Activated T-cell treated with anti-CD3 and anti-CD28 coated beads, Interleukin-2, amount 50 U/mL, for 72 hours (primary cell): ENCODE measurements around the gene TLK2. TPM values are rescaled to one million over a fixed set of nuclear protein-coding genes. Genes with fewer than 3 reads are reported as not detected.
"Not testable (repeated sequence)": the region's sequence is repeated elsewhere in the genome, so short reads cannot be mapped to it uniquely, and the experiment has no call there.

Experiments used
- ATAC-seq, 2 donors: fragments of 150-1000 bp; cut with Tn5 transposase; replicated peaks in 1 of 2; 2 replicates each; pipeline ENCODE4 v1.10.0; 2021; ENCODE audit warnings: moderate library complexity in 2 of 2, mild to moderate bottlenecking in 1 of 2
- DNase-seq, 2 donors: peaks; one replicate each; pipeline ENCODE4 v3.0.0; 2021 to 2022; ENCODE audit warnings: mixed read lengths in 1 of 2
- H3K27ac Mint-ChIP-seq: one replicate; pipeline ENCODE4 v1.8.0; 2022; ENCODE audit warnings: mild to moderate bottlenecking, moderate library complexity, mixed read lengths
- H3K27me3 Mint-ChIP-seq: one replicate; pipeline ENCODE4 v1.8.0; 2022; ENCODE audit warnings: low read depth, mixed read lengths
- H3K36me3 Mint-ChIP-seq, 2 donors: one replicate each; pipeline ENCODE4 v1.8.0; 2022; ENCODE audit warnings: mixed read lengths in 2 of 2, mild to moderate bottlenecking in 1 of 2; ENCODE audit not compliant: insufficient read depth in 2 of 2
- H3K4me1 Mint-ChIP-seq: one replicate; pipeline ENCODE4 v1.8.0; 2022; ENCODE audit warnings: low read depth, mixed read lengths
- H3K4me3 Mint-ChIP-seq, 2 donors: one replicate each; pipeline ENCODE4 v1.8.0; 2022; ENCODE audit warnings: mild to moderate bottlenecking in 2 of 2, mixed read lengths in 2 of 2, moderate library complexity in 2 of 2
- H3K9me3 Mint-ChIP-seq, 2 donors: one replicate each; pipeline ENCODE4 v1.8.0; 2022; ENCODE audit warnings: mixed read lengths in 2 of 2
- total RNA-seq, 2 donors: library from RNA; stranded (reverse); gene quantifications; one replicate each; pipeline ENCODE4 v1.2.3, GENCODE V29; 2022

The TLK2 gene
- total RNA-seq, 2 donors from 2014 or later: 46.6 to 47.6 TPM

DNA sequence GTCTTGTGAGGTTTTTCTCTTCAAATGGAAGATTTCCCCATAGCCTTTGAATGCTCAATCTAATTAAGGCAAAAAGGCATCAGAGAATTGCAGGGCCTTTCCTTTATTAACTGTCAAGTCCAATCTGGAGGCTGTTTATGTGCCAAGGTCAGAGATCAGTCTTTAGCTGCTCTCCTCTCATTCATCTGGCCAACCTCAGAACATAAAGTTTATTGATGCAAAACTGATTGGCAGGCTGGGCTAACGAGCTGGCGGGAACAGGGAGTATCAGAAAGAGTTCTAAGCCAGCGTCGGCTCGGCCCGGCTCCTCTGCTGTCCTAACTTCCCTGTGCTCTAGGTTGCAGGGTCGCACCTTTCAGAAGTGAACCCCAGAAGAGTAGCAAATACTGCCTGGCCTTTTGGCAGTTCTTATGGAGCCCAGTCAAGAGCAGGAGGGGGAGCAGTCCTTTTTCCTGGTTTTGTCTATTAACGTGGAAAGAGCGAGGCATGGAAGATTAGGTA is 7.2 kb upstream of the TLK2 start:
- not testable (repeated sequence) for H3K27ac Mint-ChIP-seq, H3K36me3 Mint-ChIP-seq, H3K9me3 Mint-ChIP-seq, H3K4me1 Mint-ChIP-seq, ATAC-seq, DNase-seq, H3K4me3 Mint-ChIP-seq, H3K27me3 Mint-ChIP-seq

DNA sequence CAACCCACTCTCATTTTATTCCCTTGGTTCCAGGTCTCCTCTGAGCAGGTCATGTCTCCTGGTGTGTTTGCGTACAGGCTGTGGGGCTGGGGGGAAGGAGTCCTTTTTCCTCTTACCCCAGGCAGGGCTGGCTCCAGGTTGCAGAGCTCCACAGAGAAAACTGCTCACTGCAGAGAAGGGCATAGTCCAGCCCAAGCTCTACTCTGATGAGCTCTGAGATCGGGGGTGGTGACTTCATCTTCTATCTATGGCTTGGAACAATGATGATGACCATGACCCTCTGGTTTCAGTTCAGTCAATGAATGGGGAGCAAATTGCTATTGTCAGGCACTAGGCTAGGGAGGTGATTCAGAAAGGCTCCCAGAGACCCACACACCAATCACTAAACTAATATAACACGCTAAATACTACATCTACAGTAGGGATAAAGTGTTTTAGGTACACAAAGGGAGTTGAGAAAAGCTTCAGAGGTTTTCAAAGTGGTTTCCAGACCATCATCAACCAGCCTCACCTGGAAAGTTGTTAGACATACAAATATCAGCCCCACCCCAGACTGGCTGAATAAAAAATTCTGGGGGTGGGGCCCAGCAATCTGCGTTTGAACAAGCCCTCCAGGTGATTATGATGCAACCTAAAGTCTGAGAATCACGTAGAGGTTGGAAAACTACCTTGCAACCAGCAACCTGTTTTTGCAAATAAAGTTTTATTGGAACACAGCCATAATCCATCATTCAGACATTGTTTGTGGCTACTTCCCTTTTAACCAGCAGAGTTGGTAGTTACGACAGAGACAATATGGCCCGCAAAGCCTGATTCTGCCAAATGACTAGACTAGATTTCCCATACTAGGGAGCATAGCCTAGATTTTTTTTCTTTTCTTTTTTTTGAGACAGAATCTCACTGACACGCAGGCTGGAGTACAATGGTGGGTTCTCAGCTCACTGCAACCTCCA is 5.3 kb upstream of the TLK2 start:
- not testable (repeated sequence) for H3K9me3 Mint-ChIP-seq, H3K4me3 Mint-ChIP-seq, H3K36me3 Mint-ChIP-seq, H3K27ac Mint-ChIP-seq, H3K27me3 Mint-ChIP-seq, DNase-seq, ATAC-seq
- H3K4me1 Mint-ChIP-seq: peaks cover 12% of the 10 kb centered on the region

GRCh38 chr17:62477111-62477510 is 1.5 kb upstream of the TLK2 start:
- not testable (repeated sequence) for H3K36me3 Mint-ChIP-seq, DNase-seq, ATAC-seq, H3K27me3 Mint-ChIP-seq, H3K9me3 Mint-ChIP-seq
- Mint-ChIP-seq H3K4me3 (peak overlapping the region; percentile 75 to 83), H3K4me1 (peaks cover 28% of the 10 kb centered on the region), H3K27ac (peak overlapping the region; percentile 75)

DNA sequence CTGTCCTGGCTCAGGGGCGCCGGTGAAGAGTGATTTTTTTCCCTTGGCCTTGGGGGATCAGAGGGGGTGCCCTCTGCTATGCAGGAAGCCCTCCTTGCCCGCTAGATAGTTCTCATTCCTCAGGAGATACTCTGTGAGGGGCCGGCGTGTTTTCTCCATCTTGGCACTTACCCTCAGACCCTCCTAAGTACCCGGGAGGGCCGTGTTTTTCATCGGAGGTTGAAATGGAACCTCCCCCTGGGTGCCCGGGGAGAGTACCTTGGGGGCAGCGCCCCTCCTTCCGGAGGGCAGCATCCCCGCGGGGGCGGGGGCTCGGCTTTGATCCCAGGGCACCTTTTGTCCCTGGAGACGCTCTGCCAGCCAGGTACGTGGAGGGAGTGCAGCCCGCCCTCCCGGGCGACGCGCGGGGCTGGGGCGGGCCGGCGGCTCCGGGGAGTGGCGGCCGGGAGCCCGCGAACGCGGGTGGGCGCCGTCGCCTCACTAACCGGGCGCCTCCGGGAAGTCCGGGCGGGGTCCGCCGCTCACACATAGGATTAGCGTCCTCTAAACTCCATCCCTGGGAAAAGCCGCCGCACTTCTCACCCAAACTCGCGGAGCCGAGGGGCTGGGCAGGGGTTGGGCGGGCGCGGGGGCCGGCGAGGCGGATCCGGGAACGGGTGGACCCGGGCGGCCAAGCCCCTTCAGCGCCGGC is 762 bp upstream of the TLK2 start:
- H3K27me3 Mint-ChIP-seq, H3K9me3 Mint-ChIP-seq, H3K36me3 Mint-ChIP-seq: not testable (repeated sequence)
- peak overlapping the region; percentile 75 for H3K27ac Mint-ChIP-seq
- H3K4me1 Mint-ChIP-seq: peaks cover 35% of the 10 kb centered on the region
- H3K4me3 Mint-ChIP-seq: peak overlapping the region; percentile 75 to 83
- ATAC-seq (peak; percentile 33 to 38), DNase-seq (peak; percentile 38 to 45)

- peaks cover 2 to 13% of the 10 kb centered on the region in 2 donors for H3K36me3 Mint-ChIP-seq
- peak; percentile 40 to 41 for ATAC-seq
- peak; percentile 44 to 60 for DNase-seq
- not testable (repeated sequence) for H3K27me3 Mint-ChIP-seq, H3K9me3 Mint-ChIP-seq
- H3K27ac Mint-ChIP-seq: peak overlapping the region; percentile 99
- H3K4me1 Mint-ChIP-seq: peaks cover 46% of the 10 kb centered on the region
- H3K4me3 Mint-ChIP-seq: peak overlapping the region; percentile 88 to 98
These were observed 434 bp downstream of the TLK2 start for GRCh38 chr17:62478880-62479638.

DNA sequence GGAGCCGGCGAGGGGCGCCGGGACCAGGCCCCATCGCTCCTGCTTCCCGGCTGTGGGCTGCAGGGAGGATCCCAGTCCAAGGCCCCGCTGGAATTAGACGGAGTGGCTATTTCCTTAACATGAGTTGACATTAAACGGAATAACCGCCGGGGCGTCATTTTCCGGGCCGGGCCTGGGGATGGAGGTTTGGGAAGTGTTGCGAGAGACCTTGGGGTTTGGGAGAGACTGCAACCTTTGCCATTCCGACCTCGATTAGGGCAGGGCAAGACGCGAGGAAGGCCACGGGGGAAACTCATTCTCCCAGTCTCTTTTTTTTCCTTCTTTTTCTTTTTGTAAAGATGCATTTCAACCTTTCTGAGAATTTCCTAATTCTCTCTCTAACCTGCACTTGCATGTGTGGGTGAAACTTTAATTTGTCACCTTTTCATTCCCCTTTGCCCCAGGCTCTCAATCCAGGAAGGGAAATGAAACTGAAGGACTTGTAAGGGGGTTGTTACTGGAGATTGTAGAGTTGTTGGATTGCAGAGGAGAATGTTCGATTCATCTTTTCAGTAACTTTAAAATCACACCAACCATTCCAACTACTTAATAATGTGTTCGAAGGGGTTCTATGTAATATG is 1.1 kb downstream of the TLK2 start:
- H3K9me3 Mint-ChIP-seq, H3K27me3 Mint-ChIP-seq, ATAC-seq: not testable (repeated sequence)
- peak; percentile 8 to 26 for DNase-seq
- Mint-ChIP-seq H3K27ac (peak overlapping the region; percentile 99), H3K36me3 (peaks cover 2 to 13% of the 10 kb centered on the region in 2 donors), H3K4me3 (peak overlapping the region; percentile 88 to 98), H3K4me1 (peaks cover 46% of the 10 kb centered on the region)

DNA sequence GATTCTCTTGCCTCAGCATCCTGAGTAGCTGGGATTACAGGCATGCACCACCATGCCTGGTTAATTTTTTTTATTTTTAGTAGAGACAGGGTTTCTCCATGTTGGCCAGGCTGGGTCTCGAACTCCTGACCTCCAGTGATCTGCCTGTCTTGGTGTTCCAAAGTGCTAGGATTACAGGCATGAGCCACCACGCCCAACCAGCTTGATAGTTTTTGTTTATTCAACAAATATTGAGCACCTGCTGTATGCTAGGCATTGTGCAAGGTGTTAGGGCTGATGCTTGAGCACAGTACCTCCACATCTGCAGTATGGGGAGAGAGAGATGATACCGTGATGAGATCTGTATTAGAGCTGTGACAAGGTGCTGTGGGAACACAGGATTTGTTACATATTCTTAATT is 3.9 kb downstream of the TLK2 start:
- not testable (repeated sequence) for H3K4me3 Mint-ChIP-seq
- Mint-ChIP-seq H3K27ac (peak overlapping the region; percentile 28), H3K36me3 (peaks cover 2 to 23% of the 10 kb centered on the region in 2 donors)

DNA sequence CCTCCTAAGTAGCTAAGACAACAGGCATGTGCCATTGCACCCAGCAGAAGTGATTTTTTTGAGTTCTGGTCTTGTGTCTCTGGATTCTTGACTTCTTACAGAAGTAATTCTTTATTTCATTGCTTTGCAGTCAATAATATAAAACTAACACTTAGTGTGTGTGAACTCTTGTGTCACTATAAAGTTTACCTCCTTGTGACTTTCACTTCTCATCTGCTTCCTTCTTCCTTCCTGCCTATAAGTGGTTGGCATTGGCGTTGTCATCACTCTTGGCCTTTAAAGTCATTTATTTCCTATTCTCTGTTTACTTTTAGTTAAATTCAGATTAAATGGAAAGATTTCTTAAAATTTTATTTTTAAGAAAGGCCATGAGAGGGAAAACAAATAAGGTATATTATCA is 12.4 kb downstream of the TLK2 start:
- not testable (repeated sequence) for DNase-seq, ATAC-seq, H3K27ac Mint-ChIP-seq, H3K27me3 Mint-ChIP-seq, H3K9me3 Mint-ChIP-seq, H3K4me3 Mint-ChIP-seq
- Mint-ChIP-seq H3K36me3 (peaks cover 0 to 22% of the 10 kb centered on the region in 2 donors), H3K4me1 (peaks cover 29% of the 10 kb centered on the region)

More for the DNA sequence above, 3.9 kb downstream of the TLK2 start:
- H3K4me1 Mint-ChIP-seq: peaks cover 57% of the 10 kb centered on the region
- H3K27me3 Mint-ChIP-seq, H3K9me3 Mint-ChIP-seq, DNase-seq, ATAC-seq: not testable (repeated sequence)

GRCh38 chr17:62493049-62493655 is 14.5 kb downstream of the TLK2 start:
- not testable (repeated sequence) for H3K27me3 Mint-ChIP-seq, DNase-seq, H3K4me3 Mint-ChIP-seq, ATAC-seq, H3K9me3 Mint-ChIP-seq, H3K27ac Mint-ChIP-seq
- Mint-ChIP-seq H3K36me3 (peaks cover 0 to 16% of the 10 kb centered on the region in 2 donors), H3K4me1 (peaks cover 22% of the 10 kb centered on the region)

GRCh38 chr17:62494073-62494472 is 15.4 kb downstream of the TLK2 start:
- H3K9me3 Mint-ChIP-seq, H3K4me3 Mint-ChIP-seq, ATAC-seq, DNase-seq, H3K27ac Mint-ChIP-seq, H3K27me3 Mint-ChIP-seq: not testable (repeated sequence)
- peaks cover 0 to 16% of the 10 kb centered on the region in 2 donors for H3K36me3 Mint-ChIP-seq
- peaks cover 16% of the 10 kb centered on the region for H3K4me1 Mint-ChIP-seq

DNA sequence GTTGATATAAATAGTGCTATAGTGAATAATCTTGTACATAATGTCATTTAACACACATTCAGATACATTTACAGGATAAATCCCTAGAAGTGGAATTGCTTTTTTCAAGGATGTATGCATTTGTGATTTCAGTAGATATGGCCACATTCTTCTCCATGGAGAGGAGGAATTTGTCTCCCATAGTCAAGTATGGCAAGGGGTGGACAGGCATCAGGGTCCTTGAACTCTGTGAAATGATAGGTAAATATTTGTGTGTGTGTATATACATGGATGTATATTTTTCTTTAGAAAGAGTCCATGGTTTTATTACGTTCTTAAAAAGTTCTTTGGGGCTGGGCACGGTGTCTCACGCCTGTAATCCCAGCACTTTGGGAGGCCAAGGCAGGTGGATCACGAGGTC is 17.7 kb downstream of the TLK2 start:
- H3K4me3 Mint-ChIP-seq, H3K27ac Mint-ChIP-seq, H3K27me3 Mint-ChIP-seq, ATAC-seq, H3K9me3 Mint-ChIP-seq, DNase-seq: not testable (repeated sequence)
- H3K36me3 Mint-ChIP-seq: peaks cover 0 to 10% of the 10 kb centered on the region in 2 donors
- H3K4me1 Mint-ChIP-seq: peaks cover 11% of the 10 kb centered on the region

DNA sequence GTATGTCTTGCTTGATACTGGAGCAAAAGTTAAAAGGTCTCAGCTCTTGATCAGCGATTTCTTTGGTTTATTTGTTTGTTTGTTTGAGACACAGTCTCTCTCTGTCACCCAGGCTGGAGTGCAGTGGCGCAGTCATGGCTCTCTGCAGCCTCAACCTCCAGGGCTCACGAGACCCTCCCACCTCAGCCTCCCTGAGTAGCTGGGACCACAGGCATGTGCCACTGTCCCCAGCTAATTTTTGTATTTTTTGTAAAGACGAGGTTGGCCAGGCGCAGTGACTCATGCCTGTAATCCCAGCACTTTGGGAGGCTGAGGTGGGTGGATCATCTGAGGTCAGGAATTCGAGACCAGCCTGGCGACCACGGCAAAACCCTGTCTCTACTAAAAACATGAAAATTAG is 20.2 kb downstream of the TLK2 start:
- not testable (repeated sequence) for H3K4me1 Mint-ChIP-seq, H3K27me3 Mint-ChIP-seq, ATAC-seq, H3K9me3 Mint-ChIP-seq, H3K4me3 Mint-ChIP-seq, DNase-seq, H3K27ac Mint-ChIP-seq, H3K36me3 Mint-ChIP-seq
